IMR-90 (cell line): ENCODE measurements around the gene MPV17.

Experiments
- POLR2A ChIP-seq: IDR thresholded peaks from 2 replicates; pipeline ENCODE4 v1.6.1; 2012; ENCODE audit warnings: mild to moderate bottlenecking, low read depth, low read length
- TF ChIP-seq, protein P1 (sequence below): conservative IDR thresholded peaks from 2 replicates; pipeline ENCODE4 v1.5.1; 2012; ENCODE audit warnings: mild to moderate bottlenecking, low read depth, low read length, improper control_type of control experiment

DNA sequence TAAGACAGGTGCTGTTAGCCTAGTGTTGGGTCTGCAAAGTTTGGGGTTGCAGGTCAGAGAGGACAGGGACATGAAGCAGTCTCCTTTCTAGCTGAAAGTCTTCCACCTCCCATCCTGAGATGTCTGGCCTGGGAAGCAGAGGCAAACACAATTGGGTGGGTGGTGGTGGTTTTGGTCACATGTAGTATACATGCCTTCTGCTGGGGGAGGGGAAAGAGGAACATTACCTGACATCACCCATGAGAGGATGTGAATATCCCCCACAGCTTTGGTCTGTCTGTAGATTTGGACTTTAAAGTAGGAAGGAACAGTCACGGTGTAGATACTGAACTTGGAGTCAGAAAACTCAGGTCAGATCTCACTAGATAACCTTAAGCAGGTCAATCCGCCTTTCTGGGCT is 52.2 kb downstream of the MPV17 start:
- TF ChIP-seq POLR2A: no peak
- TF ChIP-seq, protein P1, sequence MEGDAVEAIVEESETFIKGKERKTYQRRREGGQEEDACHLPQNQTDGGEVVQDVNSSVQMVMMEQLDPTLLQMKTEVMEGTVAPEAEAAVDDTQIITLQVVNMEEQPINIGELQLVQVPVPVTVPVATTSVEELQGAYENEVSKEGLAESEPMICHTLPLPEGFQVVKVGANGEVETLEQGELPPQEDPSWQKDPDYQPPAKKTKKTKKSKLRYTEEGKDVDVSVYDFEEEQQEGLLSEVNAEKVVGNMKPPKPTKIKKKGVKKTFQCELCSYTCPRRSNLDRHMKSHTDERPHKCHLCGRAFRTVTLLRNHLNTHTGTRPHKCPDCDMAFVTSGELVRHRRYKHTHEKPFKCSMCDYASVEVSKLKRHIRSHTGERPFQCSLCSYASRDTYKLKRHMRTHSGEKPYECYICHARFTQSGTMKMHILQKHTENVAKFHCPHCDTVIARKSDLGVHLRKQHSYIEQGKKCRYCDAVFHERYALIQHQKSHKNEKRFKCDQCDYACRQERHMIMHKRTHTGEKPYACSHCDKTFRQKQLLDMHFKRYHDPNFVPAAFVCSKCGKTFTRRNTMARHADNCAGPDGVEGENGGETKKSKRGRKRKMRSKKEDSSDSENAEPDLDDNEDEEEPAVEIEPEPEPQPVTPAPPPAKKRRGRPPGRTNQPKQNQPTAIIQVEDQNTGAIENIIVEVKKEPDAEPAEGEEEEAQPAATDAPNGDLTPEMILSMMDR: no peak
